PC-3 (cell line): Measurements from ENCODE around the gene PIEZO2. TPM values are rescaled to one million over a fixed set of nuclear protein-coding genes. Genes with fewer than 3 reads are reported as not detected.
"Not testable (repeated sequence)": the region's sequence is repeated elsewhere in the genome, so short reads cannot be mapped to it uniquely, and the experiment has no call there.

Experiments used
- ATAC-seq: fragments of 200-7000 bp; cut with Tn5 transposase; 2 replicates; pipeline ENCODE4 v1.9.1; 2020; ENCODE audit warnings: mild to moderate bottlenecking, moderate library complexity
- BruUV-seq: library from RNA; stranded (reverse); fragments of 400-500 nt; replicated peaks from 2 replicates; lab custom pipeline; 2021; lab: Mats Ljungman, UMichigan
- CTCF ChIA-PET: fragments of 300-600 bp; sonication (Branson Sonifier 250); formaldehyde crosslinking; loops from one replicate; lab custom pipeline; 2022; ENCODE audit warnings: antibody characterized with exemption; lab: Charles Lee
- POLR2A ChIA-PET: fragments of 300-600 bp; sonication (Branson Sonifier 250); formaldehyde crosslinking; loops from one replicate; lab custom pipeline; 2022; ENCODE audit warnings: antibody characterized with exemption; ENCODE audit not compliant: unreplicated experiment; lab: Charles Lee
- DNase-seq: peaks from one replicate; pipeline ENCODE4 v3.0.0-alpha.2; 2015
- H2AFZ ChIP-seq: fragments of 300-600 bp; sonication (generic); 2 replicates; pipeline ENCODE4 v1.6.0; 2016; ENCODE audit warnings: antibody characterized with exemption, low read length
- H3F3A ChIP-seq: fragments of 300-600 bp; sonication (generic); one replicate; pipeline ENCODE4 v1.6.0; 2017; ENCODE audit warnings: antibody characterized with exemption, low read length, control low read depth, mild to moderate bottlenecking; ENCODE audit not compliant: unreplicated experiment
- H3K27ac ChIP-seq: fragments of 300-600 bp; sonication (generic); 2 replicates; pipeline ENCODE4 v1.5.1; 2016; ENCODE audit warnings: mild to moderate bottlenecking, low read length
- H3K27me3 ChIP-seq: fragments of 300-600 bp; sonication (generic); 2 replicates; pipeline ENCODE4 v1.6.1; 2016; ENCODE audit warnings: low read length, mixed read lengths
- H3K36me3 ChIP-seq: fragments of 300-600 bp; sonication (generic); 2 replicates; pipeline ENCODE4 v1.6.1; 2016; ENCODE audit warnings: low read depth, mixed run types, low read length, mixed read lengths
- H3K4me1 ChIP-seq: fragments of 300-600 bp; sonication (generic); 2 replicates; pipeline ENCODE4 v1.5.1; 2016; ENCODE audit warnings: low read length; ENCODE audit not compliant: insufficient read depth
- H3K4me2 ChIP-seq: fragments of 300-600 bp; sonication (generic); 2 replicates; pipeline ENCODE4 v1.6.0; 2016; ENCODE audit warnings: low read length
- H3K4me3 ChIP-seq: fragments of 300-600 bp; sonication (generic); 2 replicates; pipeline ENCODE4 v1.5.1; 2016; ENCODE audit warnings: mild to moderate bottlenecking, low read length, mixed read lengths
- H3K79me2 ChIP-seq: fragments of 300-600 bp; sonication (generic); 2 replicates; pipeline ENCODE4 v1.6.1; 2017; ENCODE audit warnings: low read length, mixed read lengths
- H3K9ac ChIP-seq: fragments of 300-600 bp; sonication (generic); 2 replicates; pipeline ENCODE4 v1.6.0; 2016; ENCODE audit warnings: mild to moderate bottlenecking, low read length
- H3K9me2 ChIP-seq: fragments of 300-600 bp; sonication (generic); replicated peaks from 2 replicates; pipeline ENCODE4 v1.6.1; 2016; ENCODE audit warnings: mixed run types, low read length, mixed read lengths
- H3K9me3 ChIP-seq: fragments of 300-600 bp; sonication (generic); 2 replicates; pipeline ENCODE4 v1.6.1; 2016; ENCODE audit warnings: low read length, mixed read lengths
- H4K20me1 ChIP-seq: fragments of 300-600 bp; sonication (generic); 2 replicates; pipeline ENCODE4 v1.6.1; 2016; ENCODE audit warnings: low read length, mixed read lengths
- CTCF ChIP-seq: fragments of 300-600 bp; sonication (generic); conservative IDR thresholded peaks from 2 replicates; pipeline ENCODE4 v1.5.1; 2017; ENCODE audit warnings: antibody characterized with exemption, low read depth, mild to moderate bottlenecking, low read length
- EZH2 ChIP-seq: fragments of 300-600 bp; sonication (generic); IDR thresholded peaks from one replicate; pipeline ENCODE4 v1.6.1; 2017; ENCODE audit warnings: antibody characterized with exemption, mild to moderate bottlenecking, low read length; ENCODE audit not compliant: unreplicated experiment
- EZH2phosphoT487 ChIP-seq: fragments of 300-600 bp; sonication (generic); IDR thresholded peaks from 2 replicates; pipeline ENCODE4 v1.6.1; 2018; ENCODE audit warnings: mild to moderate bottlenecking, antibody characterized with exemption, low read length, borderline replicate concordance
- intact Hi-C: fragments of 100-400 bp; cut with micrococcal nuclease; formaldehyde crosslinking; loops from 2 replicates; pipeline ENCODE4 v1.9.0; 2023
- total RNA-seq: library from RNA; depleted of rRNA; stranded (reverse); fragments of >200 nt; gene quantifications from 2 replicates; pipeline ENCODE4 v1.2.3, GENCODE V29; 2014

PIEZO2 gene
- total RNA-seq, 1 experiment from 2014 or later, result not detected

GRCh38 chr18:10923551-10924070 lies 225.8 kb downstream of the PIEZO2 start:
- ChIA-PET POLR2A (no interaction called here), CTCF (no interaction called here)
- Histone ChIP-seq H3K27ac (no peak overlapping the region), H3K4me3 (no peak overlapping the region), H2AFZ (no peak overlapping the region), H3K4me2 (no peak overlapping the region), H4K20me1 (no peaks in the 10 kb centered on the region), H3K36me3 (no peaks in the 10 kb centered on the region), H3K27me3 (peaks cover 84% of the 10 kb centered on the region), H3K79me2 (no peaks in the 10 kb centered on the region), H3K9me3 (no peaks in the 10 kb centered on the region), H3K9ac (no peak overlapping the region), H3K9me2 (no peaks in the 10 kb centered on the region), H3F3A (no peaks in the 10 kb centered on the region), H3K4me1 (no peaks in the 10 kb centered on the region)
- TF ChIP-seq EZH2 (no peak), EZH2phosphoT487 (no peak), CTCF (no peak)
- no peak for DNase-seq
- intact Hi-C loops, result no loop called here
- no TSS peak for BruUV-seq
- no peak for ATAC-seq

GRCh38 chr18:10923141-10923540 lies 226.2 kb downstream of the PIEZO2 start:
- no peak overlapping the region for H2AFZ ChIP-seq
- H3F3A ChIP-seq, result no peaks in the 10 kb centered on the region
- intact Hi-C loops, result no loop called here
- no TSS peak for BruUV-seq
- CTCF ChIA-PET, result no interaction called here
- TF ChIP-seq EZH2, result no peak
- TF ChIP-seq CTCF, result no peak
- TF ChIP-seq EZH2phosphoT487, result no peak
- H3K27me3 ChIP-seq, result peaks cover 80% of the 10 kb centered on the region
- H3K36me3 ChIP-seq, result no peaks in the 10 kb centered on the region
- H3K27ac ChIP-seq, result no peak overlapping the region
- no peaks in the 10 kb centered on the region for H4K20me1 ChIP-seq
- no peak overlapping the region for H3K4me3 ChIP-seq
- H3K4me1 ChIP-seq, result no peaks in the 10 kb centered on the region
- H3K9me3 ChIP-seq, result no peaks in the 10 kb centered on the region
- H3K9me2 ChIP-seq, result no peaks in the 10 kb centered on the region
- no peak for ATAC-seq
- H3K79me2 ChIP-seq, result no peaks in the 10 kb centered on the region
- H3K9ac ChIP-seq, result no peak overlapping the region
- no peak overlapping the region for H3K4me2 ChIP-seq
- DNase-seq, result no peak
- POLR2A ChIA-PET, result no interaction called here

GRCh38 chr18:10922712-10923111 lies 226.7 kb downstream of the PIEZO2 start:
- H3K4me1 ChIP-seq, H3K4me3 ChIP-seq, H3K27ac ChIP-seq, H3F3A ChIP-seq, BruUV-seq, H4K20me1 ChIP-seq, ATAC-seq, H3K36me3 ChIP-seq, DNase-seq, intact Hi-C loops, CTCF ChIA-PET, H2AFZ ChIP-seq, POLR2A ChIA-PET, H3K9me2 ChIP-seq, H3K79me2 ChIP-seq, H3K9ac ChIP-seq, H3K4me2 ChIP-seq, H3K9me3 ChIP-seq: not testable (repeated sequence)
- H3K27me3 ChIP-seq, result peaks cover 78% of the 10 kb centered on the region

- H3K9me3 ChIP-seq, H3K4me1 ChIP-seq: not testable (repeated sequence)
These were observed 229.1 kb downstream of the PIEZO2 start for GRCh38 chr18:10920309-10920708.

More at GRCh38 chr18:10920309-10920708, 229.1 kb downstream of the PIEZO2 start:
- H3K4me3 ChIP-seq, BruUV-seq, H3K79me2 ChIP-seq, H2AFZ ChIP-seq, H3K9me2 ChIP-seq, H3K4me2 ChIP-seq, H3K9ac ChIP-seq, H4K20me1 ChIP-seq, CTCF ChIA-PET, POLR2A ChIA-PET, H3K36me3 ChIP-seq, intact Hi-C loops, H3F3A ChIP-seq, ATAC-seq, DNase-seq, H3K27ac ChIP-seq: not testable (repeated sequence)
- H3K27me3 ChIP-seq, result peaks cover 79% of the 10 kb centered on the region
